HG03045 (cell line): ENCODE results near the gene FBLN1.
"Not testable (repeated sequence)": the region's sequence is repeated elsewhere in the genome, so short reads cannot be mapped to it uniquely, and the experiment has no call there.

Source experiments
- ATAC-seq: cut with Tn5 transposase; IDR thresholded peaks from one replicate; pipeline ENCODE4 v1.9.1; 2021; ENCODE audit warnings: mild to moderate bottlenecking, moderate library complexity; ENCODE audit not compliant: unreplicated experiment

FBLN1 gene

DNA sequence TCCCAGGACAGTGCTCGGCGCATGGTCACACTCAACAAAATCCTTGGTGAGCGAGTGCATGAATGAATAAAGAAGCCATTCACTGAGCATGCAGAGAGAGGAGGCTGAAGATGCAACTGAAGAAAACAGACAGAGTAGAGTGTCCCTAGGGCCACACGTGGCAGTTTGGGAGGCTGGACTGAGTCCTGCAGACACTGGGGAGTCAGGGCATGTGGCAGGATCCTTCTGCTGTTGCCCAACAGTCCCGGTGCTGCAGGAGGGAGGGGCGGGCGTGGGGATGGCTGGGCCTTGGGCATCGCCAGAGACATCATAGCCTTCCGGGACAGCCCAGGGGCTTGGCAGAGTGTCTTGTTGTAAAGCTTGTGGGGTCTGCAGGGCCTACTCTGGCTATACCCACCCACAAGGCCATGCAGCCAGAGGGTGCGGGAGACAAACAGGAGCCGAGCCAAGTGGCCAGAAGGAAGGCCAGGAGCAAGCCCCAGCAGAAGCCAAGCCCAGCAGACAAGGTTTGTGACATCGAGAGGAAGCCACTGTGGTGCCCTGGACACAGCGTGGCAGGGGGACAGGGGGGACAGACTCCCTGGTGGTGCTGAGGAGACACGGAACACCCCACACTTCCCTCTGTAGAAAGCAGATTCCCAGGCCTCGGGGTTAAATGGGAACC is 26.7 kb upstream of the FBLN1 start:
- no peak for ATAC-seq

DNA sequence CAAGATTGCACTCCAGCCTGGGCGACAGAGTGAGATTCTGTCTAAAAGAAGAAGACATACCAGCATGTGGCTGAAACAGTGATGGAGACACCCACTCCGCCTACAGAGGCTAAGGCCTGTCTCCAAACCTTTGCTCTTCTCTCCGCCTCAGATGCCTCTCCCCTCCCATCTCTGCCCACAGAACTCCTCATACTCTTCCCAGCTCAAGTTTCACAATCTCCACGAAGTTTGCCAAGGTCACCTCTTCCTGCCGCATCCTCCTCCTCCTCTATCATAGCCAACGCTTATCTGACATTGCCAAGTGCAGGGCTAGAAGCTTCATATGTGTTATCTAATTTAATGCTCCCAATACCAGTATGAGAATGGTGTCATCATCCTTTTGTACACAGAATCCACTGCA is 25.9 kb upstream of the FBLN1 start:
- no peak for ATAC-seq

DNA sequence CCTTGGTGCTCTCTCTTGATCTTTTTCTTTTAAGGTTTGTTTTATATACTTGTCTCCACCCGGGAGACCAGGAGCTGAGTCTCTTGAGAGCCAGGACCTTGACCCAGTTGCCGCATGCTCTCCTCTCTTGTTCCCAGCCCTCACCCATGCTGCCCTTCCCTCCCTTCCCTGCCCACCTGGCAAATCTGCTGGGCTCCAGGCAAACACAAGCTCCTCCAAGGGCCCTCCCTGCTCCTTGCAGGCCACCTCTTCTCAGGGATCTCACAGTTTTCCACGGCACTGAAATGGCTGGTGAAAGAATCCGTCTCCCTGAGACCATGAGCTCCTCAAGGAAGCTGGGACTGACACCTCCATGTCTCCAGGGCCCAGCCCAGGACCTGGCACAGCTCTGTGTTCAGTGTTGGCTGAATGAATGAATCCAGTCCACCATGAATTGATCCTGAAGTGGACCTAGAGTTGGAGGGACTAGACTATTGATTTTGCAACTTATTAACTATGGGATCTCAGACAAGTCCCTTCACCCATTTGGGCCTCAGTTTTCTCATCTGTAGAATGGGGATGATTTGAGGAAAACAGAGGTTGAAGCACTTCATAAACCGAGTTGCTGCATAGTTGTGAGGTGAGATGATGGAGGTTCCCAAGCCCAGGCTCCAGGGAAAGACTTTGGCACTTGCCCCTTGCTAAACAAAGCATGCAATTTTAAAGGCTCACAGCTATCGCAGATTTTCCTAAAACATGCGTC is 25.1 kb upstream of the FBLN1 start:
- ATAC-seq = no peak

DNA sequence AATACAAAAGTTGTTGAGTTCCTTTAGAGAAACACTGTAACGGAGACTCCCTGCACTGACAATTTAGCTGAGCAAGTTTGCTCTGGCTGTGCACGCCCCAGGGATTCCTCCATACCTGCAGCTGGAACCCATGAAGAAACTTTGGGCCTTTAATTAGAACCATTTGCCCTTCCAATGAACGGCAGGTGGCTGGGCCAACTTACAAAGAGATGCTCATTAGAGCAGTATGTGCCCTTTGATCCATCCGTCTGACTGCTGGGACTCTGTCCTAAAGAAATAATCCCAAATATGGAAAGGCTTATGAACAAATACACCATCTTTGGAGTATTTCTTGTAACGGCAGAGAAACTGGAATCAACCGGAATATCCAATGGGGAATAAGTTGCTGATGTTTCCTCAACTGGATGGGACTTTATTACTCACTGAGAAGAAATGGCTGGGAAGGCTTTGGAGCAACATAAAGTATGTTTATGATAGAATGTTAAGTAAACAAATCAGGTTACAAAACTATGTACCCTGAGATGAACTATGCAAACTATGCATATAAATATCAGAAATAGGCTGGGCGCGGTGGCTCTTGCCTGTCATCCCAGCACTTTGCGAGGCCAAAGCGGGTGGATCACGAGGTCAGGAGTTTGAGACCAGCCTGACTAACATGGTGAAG is 24.4 kb upstream of the FBLN1 start:
- ATAC-seq = no peak

DNA sequence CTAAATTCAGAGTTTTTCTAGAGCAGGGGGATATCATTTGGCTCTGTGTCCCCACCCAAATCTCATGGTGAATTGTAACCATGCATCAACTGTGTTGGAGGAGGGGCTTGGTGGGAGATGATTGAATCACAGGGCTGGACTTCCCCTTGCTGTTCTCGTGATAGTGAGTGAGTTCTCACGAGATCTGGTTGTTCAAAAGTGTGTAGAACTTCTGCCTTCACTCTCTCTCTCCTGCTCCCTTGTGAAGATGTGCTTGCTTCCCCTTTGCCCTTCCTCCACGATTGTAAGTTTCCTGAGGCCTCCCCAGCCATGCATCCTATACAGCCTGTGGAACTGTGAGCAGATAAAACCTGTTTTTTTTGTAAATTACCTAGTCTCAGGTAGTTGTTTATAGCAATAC is 22.0 kb upstream of the FBLN1 start:
- no peak for ATAC-seq

DNA sequence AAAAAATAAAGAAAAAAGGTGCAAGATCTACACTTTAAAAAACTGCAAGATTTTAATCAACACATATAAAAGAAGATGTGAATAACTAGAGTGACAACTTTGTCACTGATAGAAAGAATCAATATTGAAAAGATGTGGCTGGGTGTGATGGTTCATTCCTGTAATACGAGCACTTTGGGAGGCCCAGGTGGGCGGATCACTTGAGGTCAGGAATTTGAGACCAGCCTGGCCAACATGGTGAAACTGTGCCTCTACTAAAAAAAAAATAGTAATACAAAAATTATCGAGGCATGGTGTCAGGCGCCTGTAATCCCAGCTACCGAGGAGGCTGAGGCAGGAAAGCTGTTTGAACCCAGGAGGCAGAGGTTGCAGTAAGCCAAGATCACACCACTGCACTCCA is 21.0 kb upstream of the FBLN1 start:
- ATAC-seq = no peak

DNA sequence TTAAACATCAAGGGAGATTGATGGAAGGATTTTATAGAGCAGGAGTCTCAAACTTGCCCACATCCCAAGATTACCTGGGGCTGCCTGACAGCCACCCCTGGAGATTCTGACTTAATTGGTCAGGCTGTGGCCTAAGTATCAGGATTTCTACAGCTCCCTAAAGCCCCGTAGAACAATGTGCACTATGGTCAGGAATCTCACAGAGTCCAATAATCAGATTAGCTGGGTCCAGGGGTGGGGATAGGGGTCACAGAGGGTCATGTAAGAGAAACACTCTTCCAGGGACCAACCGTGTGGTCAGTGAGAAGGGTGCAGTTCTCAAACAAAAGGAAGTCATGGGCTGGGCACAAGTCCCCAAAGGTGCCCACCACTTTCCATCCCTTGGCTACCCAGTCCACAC is 20.5 kb upstream of the FBLN1 start:
- no peak for ATAC-seq

DNA sequence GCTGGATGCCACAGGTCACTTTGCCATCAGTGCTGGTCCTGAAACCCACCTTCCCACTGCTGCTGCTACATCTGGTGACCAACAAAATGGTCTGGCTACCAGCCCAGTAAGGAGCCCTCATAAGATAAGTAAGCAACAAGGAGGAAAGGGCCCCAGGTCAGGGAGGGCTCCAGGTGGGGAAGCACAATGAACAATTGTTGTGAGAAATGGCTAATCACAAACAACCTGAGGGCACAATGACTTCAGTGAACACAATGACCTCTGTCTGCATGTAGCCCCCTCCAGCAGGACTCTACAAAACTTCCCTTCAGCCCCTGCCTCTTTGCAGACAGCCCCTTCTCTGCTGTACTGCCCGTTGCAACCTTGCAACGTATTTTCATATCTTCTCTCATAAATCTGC is 19.4 kb upstream of the FBLN1 start:
- ATAC-seq = no peak

DNA sequence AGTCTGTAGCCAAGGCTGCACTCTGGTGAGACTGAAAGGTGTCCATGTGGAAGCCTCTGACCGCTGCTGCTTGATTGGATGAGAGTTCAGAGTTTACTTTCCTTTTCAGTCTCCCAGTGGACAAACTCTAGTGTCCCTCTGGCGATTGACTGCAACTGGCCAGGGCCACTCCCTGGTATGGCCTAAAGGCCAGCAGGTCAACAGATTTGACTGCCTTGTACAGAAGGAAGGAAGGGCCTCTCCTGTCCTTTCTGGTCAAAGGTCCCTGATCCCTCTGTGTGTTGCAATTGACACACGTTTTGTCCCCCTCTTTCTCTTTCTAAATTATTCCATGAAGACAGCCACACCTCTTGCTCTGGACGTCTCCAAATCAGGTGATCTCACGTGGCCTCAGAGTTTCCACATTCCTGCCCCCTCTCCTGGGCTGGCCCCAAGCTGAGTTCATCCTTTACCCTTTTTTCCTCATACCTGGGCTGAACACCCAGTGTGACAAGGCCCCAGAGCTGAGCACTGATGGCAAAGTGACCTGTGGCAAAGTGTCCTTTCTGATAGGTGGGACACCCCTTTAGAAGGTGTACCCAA is 18.7 kb upstream of the FBLN1 start:
- no peak for ATAC-seq

DNA sequence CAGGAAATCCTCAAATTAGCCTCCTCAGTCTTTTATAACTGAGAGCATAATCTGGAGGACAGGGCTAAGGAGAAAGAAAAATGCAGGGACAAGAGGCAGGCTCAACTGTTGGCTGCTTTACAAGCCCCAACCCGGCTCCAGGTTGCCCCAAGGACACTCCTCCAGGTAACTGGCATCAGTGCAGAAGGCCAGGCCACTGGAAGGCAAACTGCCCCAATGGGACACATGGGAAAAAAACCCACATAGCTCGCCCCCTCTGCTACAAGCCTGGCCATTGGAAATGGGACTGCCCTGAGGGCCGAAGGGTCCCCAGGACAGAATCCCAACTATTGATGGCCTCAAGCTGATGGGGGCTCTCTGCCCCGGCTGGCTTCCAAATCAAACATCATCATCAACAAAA is 17.9 kb upstream of the FBLN1 start:
- no peak for ATAC-seq

DNA sequence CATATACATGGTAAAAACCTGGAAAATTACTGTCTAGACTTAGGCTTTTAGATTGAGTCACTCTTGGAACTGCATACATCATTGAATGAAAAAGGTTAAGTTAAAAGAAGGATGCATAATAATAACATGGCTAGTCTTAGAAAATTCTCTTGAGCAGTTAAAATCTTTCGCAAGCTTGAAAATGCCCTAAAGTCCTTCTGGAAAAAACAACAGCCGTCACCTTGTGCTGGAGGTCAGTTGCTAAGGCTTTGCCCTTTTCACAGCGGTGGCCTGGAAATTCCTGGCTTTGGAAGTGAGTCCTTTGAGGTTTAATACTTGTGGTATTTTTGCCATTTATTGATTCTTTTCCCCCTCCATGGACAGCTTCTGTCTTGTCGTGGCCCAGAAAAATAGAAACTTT is 17.4 kb upstream of the FBLN1 start:
- ATAC-seq = no peak

DNA sequence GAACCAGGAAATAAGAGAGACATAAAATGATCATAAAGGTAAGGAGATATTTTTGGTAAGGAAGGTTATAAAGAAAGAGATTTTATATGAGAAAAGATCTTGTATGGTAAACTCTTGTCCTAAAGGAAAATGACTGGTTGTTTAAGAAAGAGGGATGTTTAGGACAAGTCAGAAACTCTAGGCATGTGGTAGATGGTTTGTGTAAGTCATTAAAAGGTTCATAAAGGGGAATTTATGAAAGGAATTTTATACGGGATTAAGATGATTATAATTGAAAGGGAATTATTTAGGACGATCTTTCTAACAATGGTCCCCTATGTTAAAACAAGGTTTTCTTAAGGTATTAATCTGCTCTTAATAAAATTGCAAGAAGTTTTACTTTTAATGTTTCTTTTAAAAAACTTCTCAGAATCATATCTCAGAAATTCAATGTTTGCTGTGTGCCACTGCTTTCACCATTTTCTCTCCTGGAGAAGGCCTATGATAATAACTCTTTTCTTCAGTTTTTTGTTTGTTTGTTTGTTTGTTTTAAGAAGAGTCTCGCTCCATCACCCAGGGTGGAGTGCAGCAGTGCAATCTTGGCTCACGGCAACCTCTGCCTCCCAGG is 13.8 kb upstream of the FBLN1 start:
- no peak for ATAC-seq

DNA sequence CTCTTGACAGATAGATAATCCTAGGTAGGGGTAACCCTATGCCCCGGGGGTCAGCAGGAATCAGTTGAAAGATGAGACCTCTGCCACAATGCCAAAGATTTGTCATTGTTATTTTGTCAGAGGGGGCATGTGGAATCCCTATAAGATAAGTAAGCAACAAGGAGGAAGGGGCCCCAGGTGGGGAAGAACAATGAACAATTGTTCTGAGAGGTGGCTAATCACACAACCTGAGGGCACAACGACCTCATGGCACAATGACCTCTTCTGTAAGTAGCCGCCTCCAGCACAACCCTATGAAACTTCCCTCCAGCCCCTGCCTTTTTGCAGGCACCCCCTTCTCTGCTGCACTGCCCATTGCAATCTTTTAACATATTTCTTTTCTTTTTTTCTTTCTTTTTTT is 11.8 kb upstream of the FBLN1 start:
- no peak for ATAC-seq

DNA sequence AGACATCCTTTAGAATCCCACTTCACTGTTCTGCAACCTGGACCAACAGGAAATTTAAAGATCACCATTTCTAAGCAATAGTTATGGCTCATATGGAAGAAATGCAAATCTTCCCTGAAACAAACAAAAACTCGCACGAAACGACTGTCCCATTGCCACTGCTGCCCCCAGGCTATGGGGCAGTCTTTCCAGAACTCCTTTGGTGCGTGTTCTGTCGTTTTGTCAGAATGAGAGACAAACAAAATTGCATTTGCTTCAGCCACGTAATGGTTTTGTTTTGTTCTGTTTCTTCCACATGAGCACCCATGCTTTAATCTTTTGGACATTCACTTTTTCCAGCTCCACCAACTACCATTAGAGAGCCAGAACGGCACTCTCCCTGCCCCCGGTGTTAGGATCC is 10.8 kb upstream of the FBLN1 start:
- no peak for ATAC-seq

DNA sequence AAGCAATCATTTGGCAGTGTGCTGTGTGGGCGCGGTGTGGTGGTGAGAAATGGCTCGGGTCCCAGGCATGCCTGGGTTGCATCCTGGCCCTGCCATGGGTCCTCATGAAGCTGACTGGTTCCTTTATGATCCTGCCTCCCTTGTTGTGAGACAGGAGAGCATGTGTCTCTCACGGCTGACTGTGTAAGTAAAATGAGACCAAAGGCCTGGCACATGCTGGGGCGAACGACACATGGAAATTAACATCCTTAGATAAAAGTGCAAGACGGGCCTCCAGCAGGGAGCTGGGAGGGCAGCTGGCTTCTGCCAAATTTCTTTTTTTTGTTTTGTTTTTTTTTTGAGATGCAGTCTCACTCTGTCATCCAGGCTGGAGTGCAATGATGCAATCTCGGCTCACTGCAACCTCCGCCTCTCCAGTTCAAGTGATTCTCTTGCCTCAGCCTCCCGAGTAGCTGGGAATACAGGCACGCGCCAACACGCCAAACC is 9.4 kb upstream of the FBLN1 start:
- no peak for ATAC-seq

DNA sequence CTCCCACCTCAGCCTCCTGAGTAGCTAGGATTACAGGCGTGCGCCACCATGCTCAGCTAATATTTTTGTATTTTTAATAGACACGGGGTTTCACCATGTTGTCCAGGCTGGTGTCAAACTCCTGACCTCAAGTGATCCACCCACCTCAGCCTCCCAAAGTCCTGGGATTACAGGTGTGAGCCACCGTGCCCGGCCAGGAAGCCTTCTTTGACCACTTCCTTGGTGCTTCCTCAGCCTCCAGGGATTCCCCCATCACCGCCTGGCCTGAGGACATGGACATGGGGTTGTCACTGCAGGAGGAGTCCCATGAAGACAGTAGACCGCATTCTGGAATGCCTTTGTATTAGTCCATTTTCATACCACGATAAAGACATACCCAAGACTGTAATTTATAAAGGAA is 8.4 kb upstream of the FBLN1 start:
- ATAC-seq = not testable (repeated sequence)

DNA sequence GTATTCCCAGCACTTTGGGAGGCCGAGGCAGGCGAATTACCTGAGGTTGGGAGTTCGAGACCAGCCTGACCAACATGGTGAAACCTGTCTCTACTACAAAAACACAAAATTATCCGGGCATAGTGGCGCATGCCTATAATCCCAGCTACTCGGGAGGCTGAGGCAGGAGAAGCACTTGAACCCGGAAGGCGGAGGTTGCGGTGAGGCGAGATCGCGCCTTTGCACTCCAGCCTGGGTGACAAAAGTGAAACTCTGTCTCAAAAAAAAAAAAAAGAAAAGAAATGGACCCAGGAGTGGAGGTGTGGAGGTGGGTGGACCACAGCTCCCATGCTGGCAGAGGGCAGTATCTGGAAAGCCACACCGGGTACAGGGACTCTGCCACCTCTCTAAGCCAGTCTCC is 7.1 kb upstream of the FBLN1 start:
- ATAC-seq = not testable (repeated sequence)

DNA sequence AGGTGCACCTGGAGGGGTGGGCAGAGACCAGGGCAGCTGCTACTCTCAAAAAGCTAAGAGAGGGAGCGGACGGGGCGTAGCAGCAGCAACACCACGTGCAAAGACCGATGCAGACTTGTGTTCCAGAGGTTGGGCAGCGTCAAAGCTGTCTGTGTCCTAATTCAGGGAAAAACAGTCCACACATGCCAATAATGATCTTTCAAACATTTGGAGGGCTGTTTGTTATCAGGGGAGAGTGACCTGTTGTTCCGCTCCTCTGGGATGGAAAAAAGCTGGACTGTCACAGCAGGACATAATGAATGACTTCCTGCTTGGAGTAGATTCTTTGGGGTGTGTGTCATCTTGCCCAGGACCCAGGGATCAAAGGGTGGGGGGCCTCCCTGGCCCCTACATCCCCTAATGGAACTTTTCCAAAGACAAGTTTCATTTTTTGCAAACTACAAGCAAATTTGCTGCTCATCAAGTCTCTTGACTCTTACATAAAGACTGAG is 6.2 kb upstream of the FBLN1 start:
- ATAC-seq = no peak

DNA sequence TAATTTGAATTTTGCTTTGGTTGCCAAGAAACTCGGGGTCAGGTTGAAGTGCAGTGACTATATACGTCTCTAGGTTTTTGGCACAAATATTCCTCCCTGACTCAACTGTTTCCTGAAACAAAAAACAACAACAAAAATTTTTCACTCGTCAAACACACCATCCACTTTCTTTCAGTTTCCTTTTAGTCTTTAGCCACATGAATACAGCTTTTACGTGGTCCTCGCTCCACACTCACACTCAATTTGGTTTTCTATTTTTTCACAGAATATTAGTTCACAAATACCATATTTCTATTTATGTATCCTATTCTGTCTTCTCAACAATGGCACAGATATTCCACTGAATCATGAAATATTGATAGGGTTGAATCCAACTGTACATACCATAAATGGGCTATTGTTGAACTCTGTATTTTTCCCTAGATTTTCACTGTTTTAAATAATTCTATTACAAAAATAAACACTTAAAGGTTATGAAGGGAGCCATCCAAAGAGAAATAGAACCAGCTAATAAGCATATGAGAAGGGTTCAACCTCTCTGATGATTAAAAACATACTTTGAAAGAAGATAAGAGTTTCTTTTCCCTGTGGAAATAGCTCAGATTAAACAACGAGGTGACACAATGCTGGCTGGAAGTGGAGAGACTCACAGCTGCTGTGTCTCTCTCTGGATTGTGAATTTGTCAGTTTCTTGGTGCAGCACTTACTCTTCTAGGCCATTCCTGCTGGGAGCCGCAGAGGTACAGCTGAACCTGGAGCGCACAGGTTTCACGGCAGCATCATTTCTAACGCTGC is 5.1 kb upstream of the FBLN1 start:
- ATAC-seq = no peak

DNA sequence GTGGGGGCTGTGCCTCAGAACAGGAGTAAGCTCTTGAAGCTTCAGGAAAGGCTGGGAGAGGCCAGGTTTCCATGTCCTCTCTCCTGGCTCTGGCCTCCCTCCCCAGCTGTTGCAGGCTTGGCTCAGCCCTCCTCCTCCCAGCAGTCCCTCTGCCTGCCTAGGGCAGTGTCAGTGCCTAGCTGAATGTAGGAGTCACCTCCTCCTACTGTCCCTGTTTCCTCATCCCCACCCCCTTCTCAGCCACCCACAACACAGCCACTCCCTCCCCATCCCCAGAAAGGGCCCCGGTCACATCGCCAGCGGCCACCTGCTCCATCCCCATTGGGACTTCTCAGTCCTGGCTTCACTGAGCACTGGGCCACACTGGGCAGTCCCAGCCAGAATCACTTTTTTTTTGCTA is 2.9 kb upstream of the FBLN1 start:
- no peak for ATAC-seq
